K562 (cell line): ENCODE results near the gene OOSP4A. TPM values are rescaled to one million over a fixed set of nuclear protein-coding genes. Genes with fewer than 3 reads are reported as not detected.

Experiments used
- ATAC-seq: fragments of 200-7000 bp; cut with Tn5 transposase; 3 replicates; pipeline ENCODE4 v1.9.1; 2020; ENCODE audit warnings: moderate library complexity
- BruUV-seq: library from RNA; stranded (reverse); fragments of 400-500 nt; replicated peaks from 2 replicates; lab custom pipeline; 2021; lab: Mats Ljungman, UMichigan
- CTCF ChIA-PET: fragments of 300-600 bp; formaldehyde crosslinking; extraction: SDS; loops from one replicate; lab custom pipeline; 2021; ENCODE audit warnings: low intra/inter-chr PET ratio; lab: Yijun Ruan, JAX
- POLR2A ChIA-PET: fragments of 300-600, 350-650 bp; sonication (Branson Sonifier 250); formaldehyde crosslinking; extraction: SDS; loops from one replicate; lab custom pipeline; 2021; ENCODE audit warnings: antibody characterized with exemption, inconsistent platforms; lab: Yijun Ruan, JAX
- DNase-seq, 4 experiments: peaks; one replicate each; pipeline versions ENCODE4 v3.0.0 to v3.0.0-alpha.2; 2011 to 2018; ENCODE audit warnings: low spot score in 3 of 4, mixed read lengths in 3 of 4; ENCODE audit errors: extremely low read depth in 1 of 4
- FAIRE-seq: peaks from 2 replicates; lab custom pipeline; 2011; peaks lifted over from hg19 to GRCh38; lab: Jason Lieb, UNC
- H2AFZ ChIP-seq: 2 replicates; pipeline ENCODE4 v1.6.0; 2011; ENCODE audit warnings: low read depth, low read length, control low read depth, inconsistent platforms
- H3K27ac ChIP-seq: fragments of 200-600 bp; 3 replicates; pipeline ENCODE4 v1.8.0; 2011; ENCODE audit warnings: low read depth, mild to moderate bottlenecking, control low read depth, inconsistent platforms, low read length, moderate library complexity, mixed read lengths; ENCODE audit errors: extremely low read depth
- H3K27me3 ChIP-seq, 2 experiments: fragments of 300-600 bp in 1 of 2; 2 replicates in 1 of 2; 3 replicates in 1 of 2; pipeline versions ENCODE4 v1.6.0 to v1.8.0; 2011; ENCODE audit warnings: inconsistent platforms in 2 of 2, low read length in 2 of 2, mild to moderate bottlenecking in 1 of 2, mixed read lengths in 1 of 2, moderate library complexity in 1 of 2; ENCODE audit not compliant: control insufficient read depth in 2 of 2, insufficient read depth in 2 of 2
- H3K36me3 ChIP-seq: fragments of 300-600 bp; 3 replicates; pipeline ENCODE4 v1.8.0; 2011; ENCODE audit warnings: mild to moderate bottlenecking, low read length, inconsistent platforms; ENCODE audit not compliant: control insufficient read depth, insufficient read depth
- H3K4me1 ChIP-seq, 2 experiments: fragments of 200-600 bp in 1 of 2; replicated peaks in 1 of 2; 2 replicates in 1 of 2; 3 replicates in 1 of 2; pipeline versions ENCODE4 v1.5.1 to v1.8.0; 2011; ENCODE audit warnings: inconsistent platforms in 2 of 2, low read length in 2 of 2, mild to moderate bottlenecking in 1 of 2, mixed read lengths in 1 of 2, moderate library complexity in 1 of 2; ENCODE audit not compliant: control insufficient read depth in 2 of 2, insufficient read depth in 2 of 2
- H3K4me2 ChIP-seq: 2 replicates; pipeline ENCODE4 v1.6.1; 2011; ENCODE audit warnings: low read length, control low read depth, inconsistent platforms, mixed read lengths; ENCODE audit not compliant: insufficient read depth
- H3K4me3 ChIP-seq: fragments of 200-600 bp; sonication (generic), shearing (Covaris generic); 2 replicates; pipeline ENCODE4 v1.5.1; 2016; ENCODE audit warnings: control low read depth, inconsistent platforms
- H3K79me2 ChIP-seq: fragments of 200-600 bp; 3 replicates; pipeline ENCODE4 v1.8.0; 2011; ENCODE audit warnings: low read length, inconsistent platforms; ENCODE audit not compliant: control insufficient read depth, insufficient read depth
- H3K9ac ChIP-seq, 2 experiments: 2 replicates each; pipeline versions ENCODE4 v1.6.0 to v1.6.1; 2011; ENCODE audit warnings: low read depth in 2 of 2, low read length in 2 of 2, control low read depth in 1 of 2, inconsistent platforms in 1 of 2, mild to moderate bottlenecking in 1 of 2, mixed read lengths in 1 of 2; ENCODE audit not compliant: insufficient read depth in 1 of 2
- H3K9me1 ChIP-seq: one replicate; pipeline ENCODE4 v1.6.0; 2011; ENCODE audit warnings: inconsistent platforms, mild to moderate bottlenecking, low read length, moderate library complexity; ENCODE audit not compliant: control insufficient read depth, insufficient read depth
- H3K9me3 ChIP-seq: replicated peaks from 2 replicates; pipeline ENCODE4 v1.5.1; 2011; ENCODE audit warnings: low read depth, low read length, inconsistent platforms; ENCODE audit not compliant: control insufficient read depth, insufficient read depth
- H4K20me1 ChIP-seq: replicated peaks from 2 replicates; pipeline ENCODE4 v1.6.1; 2011; ENCODE audit warnings: low read length, inconsistent platforms, mixed read lengths; ENCODE audit not compliant: control insufficient read depth, insufficient read depth
- ATF1 ChIP-seq, 2 experiments: fragments of 450-650 bp in 1 of 2; IDR thresholded peaks; 2 replicates each; pipeline ENCODE4 v1.6.1; 2016; ENCODE audit warnings: missing compliant biosample characterization in 1 of 2, missing genetic modification characterization in 1 of 2
- ATF3 ChIP-seq, 2 experiments: fragments of 450-650 bp in 1 of 2; sonication (generic) in 1 of 2; formaldehyde crosslinking in 1 of 2; IDR thresholded peaks in 1 of 2; conservative IDR thresholded peaks in 1 of 2; 2 replicates each; pipeline versions ENCODE4 v1.6.1 to v1.8.1; 2016 to 2023; ENCODE audit warnings: mild to moderate bottlenecking in 2 of 2, moderate library complexity in 2 of 2, inconsistent platforms in 1 of 2, missing genetic modification reagents in 1 of 2
- C11orf30 ChIP-seq: fragments of 450-650 bp; IDR thresholded peaks from 2 replicates; pipeline ENCODE4 v1.6.1; 2016; ENCODE audit warnings: low read depth, mild to moderate bottlenecking
- CEBPZ ChIP-seq: fragments of 150-350 bp; IDR thresholded peaks from 2 replicates; pipeline ENCODE4 v1.6.1; 2014; ENCODE audit warnings: low read depth, mild to moderate bottlenecking, low read length, borderline replicate concordance
- MAFG ChIP-seq: fragments of 450-650 bp; conservative IDR thresholded peaks from 2 replicates; pipeline ENCODE4 v1.6.1; 2016; ENCODE audit warnings: missing genetic modification characterization, missing compliant biosample characterization
- PTRF ChIP-seq: fragments of 450-650 bp; IDR thresholded peaks from 2 replicates; pipeline ENCODE4 v1.6.1; 2016; ENCODE audit warnings: mild to moderate bottlenecking, missing genetic modification characterization, missing compliant biosample characterization
- TRIM24 ChIP-seq, 2 experiments: fragments of 450-650 bp; IDR thresholded peaks; 2 replicates each; pipeline ENCODE4 v1.6.1; 2016
- TRIM25 ChIP-seq: fragments of 450-650 bp; IDR thresholded peaks from 2 replicates; pipeline ENCODE4 v1.7.0; 2016; ENCODE audit warnings: borderline replicate concordance
- ZNF316 ChIP-seq: fragments of 450-650 bp; IDR thresholded peaks from 2 replicates; pipeline ENCODE4 v1.6.1; 2016
- ZNF449 ChIP-seq: fragments of 250-450 bp; sonication (Bioruptor Pico); IDR thresholded peaks from 2 replicates; pipeline ENCODE4 v1.8.0; 2022; ENCODE audit warnings: moderate library complexity, mild to moderate bottlenecking, inconsistent platforms
- WGBS: fragments of 100-300 bp; shearing (Covaris generic); methylation state at CpG from one replicate; pipeline ENCODE4 v1.1.6; 2016; ENCODE audit warnings: low coverage, mixed read lengths; ENCODE audit not compliant: insufficient coverage; ENCODE audit errors: missing lambda C conversion rate; 5-methylcytosine and 5-hydroxymethylcytosine counted together
- in situ Hi-C: fragments of 300-500 bp; cut with MboI; formaldehyde crosslinking; loops from 4 replicates; pipeline ENCODE4 v1.15.0; 2018; ENCODE audit warnings: inconsistent platforms, mixed read lengths
- intact Hi-C: fragments of 100-400 bp; cut with micrococcal nuclease; formaldehyde crosslinking; loops from 2 replicates; pipeline ENCODE4 v1.14.2; 2022
- polyA plus RNA-seq, 8 experiments: library from polyadenylated mRNA; depleted of rRNA in 4 of 8; stranded (reverse) in 5 of 8; unstranded in 3 of 8; fragments of >200 nt; fragmentation: Nextera tagmentation in 2 of 8; fragmentation: Illumina TruSeq in 1 of 8; extraction: Ambion mirVana in 2 of 8; extraction: Trizol in 1 of 8; gene quantifications; 2 replicates each; pipeline versions ENCODE4 v1.2.1 to v1.2.3, GENCODE V29; 2011 to 2014; ENCODE audit warnings: inconsistent platforms in 1 of 8, missing spikeins in 1 of 8
- total RNA-seq, 7 experiments: library from RNA; depleted of rRNA in 6 of 7; stranded (reverse); fragments of >200 nt in 6 of 7; fragmentation: Illumina TruSeq in 2 of 7; extraction: Trizol in 2 of 7; gene quantifications; 2 replicates each; pipeline versions ENCODE4 v1.2.1 to v1.2.3, GENCODE V29; 2011 to 2021; ENCODE audit warnings: low replicate concordance in 1 of 7

Gene OOSP4A
- total and polyA plus RNA-seq, 9 of the 15 experiments (the other 6 are each of a cell fraction or from before 2014, with no cell fraction given): 0.40 to 2.4 (median 0.74) TPM; not detected in 2

GRCh38 chr11:59957094-59957493 lies 6.7 kb upstream of the OOSP4A start:
- ChIA-PET CTCF (no interaction called here), POLR2A (no interaction called here)
- Histone ChIP-seq H3K9me3 (peaks cover 19% of the 10 kb centered on the region), H3K27me3 (no peaks in the 10 kb centered on the region), H3K4me2 (no peak overlapping the region), H3K9me1 (no peaks in the 10 kb centered on the region), H3K9ac (no peak overlapping the region), H3K79me2 (no peaks in the 10 kb centered on the region), H2AFZ (no peak overlapping the region; the same call in 1 of the 2 replicates), H3K27ac (no peak overlapping the region), H3K36me3 (peaks cover 5% of the 10 kb centered on the region; the same call in 2 of the 3 replicates), H3K4me3 (no peak overlapping the region), H4K20me1 (no peaks in the 10 kb centered on the region), H3K4me1 (peaks cover 0 to 28% of the 10 kb centered on the region in 2 experiments; a peak in 3 of 5 replicates)
- WGBS: 28% methylated on average over 4 of the region's 4 CpGs
- no TSS peak for BruUV-seq
- FAIRE-seq (no peak), ATAC-seq (no peak), DNase-seq (peak in 2 of 4 experiments; percentile 18)
- in situ Hi-C loops (no loop called here), intact Hi-C loops (no loop called here)
- no peak for TF ChIP-seq ZNF449
- TF ChIP-seq PTRF: no peak
- peak; percentile 34 for TF ChIP-seq ZNF316
- TF ChIP-seq CEBPZ: no peak
- peak; percentile 44 for TF ChIP-seq C11orf30
- TF ChIP-seq ATF3 (IDR thresholded peaks at IDR 0.05): peak; percentile 79
- no peak for TF ChIP-seq ATF3 (CRISPR knock-in tag; conservative IDR thresholded peaks at IDR 0.05)
- peak in 1 of 2 experiments; percentile 45; a peak in 1 of 4 replicates for TF ChIP-seq TRIM24 (IDR thresholded peaks at IDR 0.05)
- no peak for TF ChIP-seq TRIM25
- no peak for TF ChIP-seq ATF1 (CRISPR knock-in tag; IDR thresholded peaks at IDR 0.05)
- TF ChIP-seq ATF1 (tag; IDR thresholded peaks at IDR 0.05): no peak
- TF ChIP-seq MAFG: peak; percentile 60
